Fibroblast of peridontal ligament (primary cell): ENCODE data around the gene USP53.
A peak's percentile ranks its signal among the peaks of the same experiment; 100 is the strongest.
"Not testable (repeated sequence)": the region's sequence is repeated elsewhere in the genome, so short reads cannot be mapped to it uniquely, and the experiment has no call there.

ENCODE experiments used
- DNase-seq: peaks from one replicate; pipeline ENCODE4 v3.0.0-alpha.2; 2010; ENCODE audit errors: extremely low read depth

USP53 gene

GRCh38 chr4:119271361-119272085 lies 59.0 kb downstream of the USP53 start:
- DNase-seq = no peak

- not testable (repeated sequence) for DNase-seq
These were observed 67.0 kb downstream of the USP53 start for GRCh38 chr4:119279541-119279940.

- not testable (repeated sequence) for DNase-seq
These were observed 67.4 kb downstream of the USP53 start for GRCh38 chr4:119279945-119280344.

- no peak for DNase-seq
These were observed 68.9 kb downstream of the USP53 start for GRCh38 chr4:119281393-119281792.

DNA sequence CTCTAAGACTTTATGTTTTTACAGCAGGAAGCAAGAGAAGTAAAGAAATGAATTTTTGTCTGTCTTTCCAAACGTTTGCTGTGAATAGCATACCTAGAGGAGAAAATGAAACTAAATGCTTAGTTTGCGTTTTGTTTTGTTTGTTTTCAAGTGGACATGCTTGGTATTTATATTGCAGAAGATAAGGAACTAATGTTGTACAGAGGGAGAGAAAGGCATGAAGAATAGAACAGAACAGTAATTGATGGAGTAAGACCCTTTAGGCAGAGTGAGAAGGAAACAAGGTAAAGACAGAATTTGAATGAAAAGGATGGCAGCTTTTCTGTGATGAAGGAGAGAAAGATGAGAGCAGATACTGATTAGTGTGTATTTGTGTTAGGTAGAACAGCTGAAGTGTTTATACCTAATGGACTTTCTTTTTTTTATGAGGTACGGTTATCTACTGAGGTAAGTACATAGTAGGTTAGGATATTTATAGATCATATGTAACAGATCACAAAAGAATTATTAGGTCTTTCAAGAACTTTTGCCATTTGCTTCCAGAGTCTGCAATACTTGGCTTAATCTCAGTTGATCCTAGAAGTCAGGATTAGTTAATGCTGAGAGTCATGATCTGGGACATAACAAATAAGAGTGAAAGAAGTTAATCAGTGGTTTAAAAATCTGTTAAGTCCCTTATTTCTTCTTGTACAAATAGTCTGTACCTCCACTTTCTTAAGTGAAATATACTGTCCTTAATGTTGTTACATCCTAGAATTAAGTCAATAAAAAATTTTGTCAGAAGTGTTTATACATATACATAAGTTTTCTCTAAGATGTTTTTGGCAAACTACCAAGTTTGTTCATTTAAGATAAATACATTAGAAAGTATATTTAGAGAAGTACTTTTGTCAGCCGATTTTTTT lies 72.6 kb downstream of the USP53 start:
- peak; percentile 61 for DNase-seq

DNA sequence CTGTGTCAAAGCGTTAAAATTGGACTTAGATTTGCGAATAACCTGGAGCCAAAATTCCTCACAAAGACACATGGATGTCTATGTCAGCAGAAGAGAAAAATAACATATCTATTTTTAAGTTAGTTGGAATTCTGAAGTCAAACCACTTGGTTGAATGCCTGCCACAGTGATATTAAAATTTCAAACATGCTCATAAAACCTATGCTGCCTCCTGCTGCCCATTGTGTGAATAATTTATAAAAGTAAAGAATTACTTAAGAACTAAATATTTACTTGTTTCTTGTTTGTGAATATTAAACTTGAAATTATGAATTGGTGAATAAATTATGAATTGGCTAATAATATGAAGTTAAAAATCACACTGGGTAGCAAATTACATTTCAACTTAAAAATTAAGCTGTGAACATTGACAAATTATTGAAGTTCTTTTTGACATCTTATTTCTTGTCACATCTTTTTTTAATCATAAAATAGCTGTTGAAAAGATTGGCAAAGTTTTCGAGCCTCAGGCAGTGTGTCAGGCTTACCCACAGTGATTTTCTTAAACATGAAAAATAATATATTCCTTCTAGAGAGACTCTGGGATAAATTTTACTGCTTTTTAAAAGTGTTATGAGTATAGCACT lies 74.0 kb downstream of the USP53 start:
- peak; percentile 97 for DNase-seq

DNA sequence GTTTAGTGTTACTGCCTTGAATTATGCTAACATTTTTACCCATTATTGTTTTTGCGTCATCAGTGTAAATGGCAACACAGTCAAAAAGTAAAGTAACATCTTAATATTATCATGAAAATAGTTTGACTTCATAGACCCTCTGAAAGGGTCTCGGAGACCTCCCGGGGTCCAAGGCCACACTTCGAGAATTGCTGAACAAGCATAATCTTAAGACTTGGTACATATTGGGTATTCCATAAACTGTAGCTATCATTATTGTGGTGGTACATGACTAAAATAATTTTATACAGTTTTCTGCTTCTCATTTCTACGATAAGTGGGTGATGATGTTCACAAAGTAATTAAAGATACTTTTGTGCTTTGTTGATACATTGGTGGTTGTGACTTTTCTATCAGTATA lies 76.8 kb downstream of the USP53 start:
- no peak for DNase-seq

DNA sequence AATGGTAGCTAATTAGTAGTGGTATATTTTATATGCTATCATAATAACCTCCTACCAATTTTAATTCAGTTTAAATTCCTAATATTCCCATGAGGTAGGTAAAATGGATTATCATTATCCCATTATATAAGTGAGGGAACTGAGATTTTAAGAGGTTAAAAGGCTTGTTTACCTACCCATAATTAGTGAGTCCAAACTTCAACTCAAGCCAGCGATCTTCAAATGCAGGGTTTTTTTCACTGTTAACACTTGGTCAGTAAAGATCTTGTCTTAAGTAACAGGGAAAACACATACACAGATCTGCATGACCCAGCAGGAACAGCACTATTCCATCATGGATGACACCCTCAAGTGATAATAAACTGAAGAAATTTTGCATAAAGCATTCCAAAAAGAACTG lies 78.1 kb downstream of the USP53 start:
- DNase-seq = no peak

DNA sequence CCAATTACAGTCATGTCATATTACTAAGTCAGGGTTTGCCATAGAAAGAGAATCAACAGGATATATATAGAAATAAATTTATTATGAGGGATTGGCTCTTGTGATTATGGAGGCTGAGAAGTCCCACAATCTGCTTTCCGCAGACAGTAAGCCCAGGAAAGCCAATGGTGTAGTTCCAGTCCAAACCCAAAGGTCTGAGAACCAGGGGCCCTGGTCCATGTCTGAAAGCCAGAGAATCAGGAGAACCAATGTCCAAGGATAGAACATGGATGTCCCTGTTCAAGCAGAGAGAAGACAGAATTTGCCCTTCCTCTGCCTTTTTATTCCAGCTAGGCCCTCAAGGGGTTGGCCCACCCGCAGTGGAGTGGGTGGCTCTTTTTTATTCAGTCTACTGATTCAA lies 83.8 kb downstream of the USP53 start:
- no peak for DNase-seq

DNA sequence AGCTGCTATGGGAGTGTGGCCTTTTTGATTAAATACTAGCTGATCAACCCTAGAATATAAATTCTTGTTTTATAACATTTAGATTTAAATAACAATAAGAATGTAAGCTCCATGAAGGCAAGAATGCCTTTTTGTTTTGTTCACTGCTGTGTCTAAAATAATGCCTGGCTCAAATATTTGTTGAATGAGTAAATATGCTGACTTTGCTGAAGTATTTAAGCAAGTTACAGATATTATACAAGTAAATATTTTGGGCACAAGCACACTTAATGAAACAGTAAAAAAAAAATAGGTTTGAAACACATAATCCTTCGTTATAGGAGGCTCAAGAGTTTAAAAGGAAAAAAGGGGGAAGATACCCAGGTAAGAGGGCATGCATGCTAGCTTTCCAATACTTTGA lies 85.3 kb downstream of the USP53 start:
- DNase-seq = no peak

DNA sequence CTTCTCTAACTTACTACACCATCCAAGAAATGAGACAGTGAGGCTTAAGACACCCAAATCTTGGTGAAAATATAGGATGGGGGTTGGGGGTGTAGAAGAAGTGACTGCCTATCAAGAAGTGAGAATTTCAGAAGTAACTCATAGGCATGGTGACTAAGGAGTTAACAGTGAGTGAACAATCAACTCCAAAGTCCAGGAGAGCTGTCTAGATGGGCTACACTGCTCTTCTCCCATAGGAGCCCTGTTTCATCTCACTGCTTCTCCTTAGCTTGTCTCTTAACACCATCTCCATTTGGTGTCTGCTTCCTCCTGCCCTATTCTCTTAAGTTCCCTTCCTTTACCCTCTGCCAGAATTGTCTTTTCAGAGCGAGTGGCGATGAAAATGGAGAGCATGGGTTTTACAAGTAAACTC lies 86.8 kb downstream of the USP53 start:
- DNase-seq = peak; percentile 40

DNA sequence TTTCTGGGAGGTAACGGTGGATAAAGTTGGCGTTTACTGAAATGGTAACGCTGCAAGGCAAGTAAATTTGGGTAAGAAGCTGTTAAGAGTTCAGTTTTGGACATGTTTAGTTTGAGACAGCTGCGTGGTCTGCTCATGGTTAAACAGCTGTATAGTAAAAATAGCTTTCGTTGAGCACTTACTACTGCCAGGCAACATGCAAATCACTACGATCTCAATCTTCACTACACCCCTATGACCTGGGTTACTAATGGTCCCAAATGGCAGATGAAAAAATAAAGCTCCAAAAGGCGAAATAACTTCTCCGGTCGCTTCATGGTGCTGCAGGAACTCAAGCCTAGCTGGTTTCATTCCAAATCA lies 87.2 kb downstream of the USP53 start:
- DNase-seq = no peak

DNA sequence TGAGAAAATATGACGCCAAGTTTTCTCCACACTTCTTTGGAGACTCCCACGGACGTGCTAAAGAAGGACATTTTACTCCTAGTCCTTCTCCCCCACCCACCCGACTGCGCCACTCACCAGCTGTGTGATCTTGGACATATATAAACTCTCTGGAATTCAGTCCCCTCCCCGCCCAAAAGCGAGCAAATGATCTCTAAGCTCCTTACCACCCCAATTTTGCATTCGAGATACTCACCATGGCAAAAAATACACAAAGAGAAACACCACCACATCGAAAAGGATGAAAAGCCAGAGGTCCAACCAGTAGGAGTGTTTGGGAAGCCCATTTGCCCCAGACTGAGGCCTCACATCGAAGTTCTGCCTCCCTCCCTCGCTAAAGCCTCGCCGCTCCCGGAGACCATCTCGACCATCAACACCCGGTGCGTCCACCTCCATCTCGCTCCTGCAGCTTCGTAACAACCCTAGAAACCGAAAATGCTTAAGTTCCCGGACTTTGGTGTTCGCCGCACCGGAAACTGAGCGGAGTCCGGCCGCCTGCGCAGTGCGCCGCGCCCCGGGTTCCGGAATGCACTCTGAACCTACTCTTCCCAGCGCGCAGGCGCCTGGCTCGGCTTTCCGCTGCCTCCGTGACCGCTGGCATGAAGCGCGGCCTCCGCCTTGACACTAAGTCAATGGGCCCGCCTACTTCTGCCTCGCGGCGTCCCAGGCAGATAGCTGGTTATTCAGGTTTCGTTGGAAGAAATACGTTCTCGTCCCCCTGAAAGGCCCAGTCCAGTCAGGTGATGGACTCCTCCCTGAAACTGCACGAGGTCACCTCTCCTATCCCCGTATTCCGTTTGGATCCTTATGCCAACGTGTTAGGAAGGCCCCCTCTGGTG lies 87.8 kb downstream of the USP53 start:
- peak; percentile 90 for DNase-seq

DNA sequence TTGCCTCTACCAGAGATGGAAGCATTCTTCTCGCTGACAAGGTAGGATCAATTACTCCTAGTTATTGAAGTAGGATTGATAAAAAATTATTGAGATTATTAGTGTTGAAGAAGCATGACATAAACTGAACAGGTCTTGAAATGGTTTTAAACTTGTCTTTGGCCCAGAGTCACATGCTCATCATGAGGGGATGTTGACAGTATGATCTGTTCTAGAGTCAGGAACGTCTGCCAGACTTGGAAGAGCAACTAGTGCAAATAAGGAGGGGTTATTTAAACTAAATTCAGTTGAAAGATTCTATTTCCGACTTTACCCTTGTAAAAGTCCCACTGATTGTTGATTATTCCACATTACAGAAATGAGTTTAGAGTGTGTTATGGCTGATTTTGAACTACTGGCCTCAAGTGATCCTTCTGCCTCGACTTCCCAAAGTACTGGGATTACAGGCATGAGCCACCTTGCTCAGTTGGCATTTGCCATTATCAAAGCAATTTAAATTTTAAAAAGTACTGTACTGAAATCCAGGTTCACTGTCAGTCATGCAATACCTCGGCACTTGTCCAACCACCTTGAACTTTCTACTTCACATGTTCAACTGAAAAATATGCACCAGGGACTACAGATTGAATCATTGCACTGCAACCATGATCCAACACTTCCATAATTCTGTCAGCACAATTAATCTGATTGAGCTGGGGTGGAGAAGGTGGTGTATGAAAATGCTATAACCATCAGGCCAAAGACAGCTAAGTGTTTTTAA lies 89.7 kb downstream of the USP53 start:
- no peak for DNase-seq

GRCh38 chr4:119303587-119304305 lies 91.2 kb downstream of the USP53 start:
- DNase-seq = no peak

- no peak for DNase-seq
These were observed 91.9 kb downstream of the USP53 start for GRCh38 chr4:119304431-119304830.

DNA sequence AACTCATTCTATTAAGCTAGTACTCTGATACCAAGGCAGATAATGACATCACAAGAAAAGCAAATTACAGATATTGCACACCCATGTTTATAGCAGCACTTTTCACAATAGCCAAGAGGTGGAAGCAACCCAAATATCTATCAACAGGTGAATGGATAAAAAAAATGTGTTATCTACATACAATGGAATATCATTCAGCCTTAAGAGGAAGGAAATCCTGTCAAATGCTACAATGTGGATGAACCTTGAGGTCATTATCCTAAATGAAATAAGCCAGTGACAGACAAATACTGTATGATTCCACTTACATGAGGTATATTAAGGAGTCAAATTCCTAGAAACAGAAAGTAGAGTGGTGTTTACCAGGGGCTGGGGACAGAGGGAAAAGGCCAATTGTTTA lies 95.1 kb downstream of the USP53 start:
- DNase-seq = no peak

GRCh38 chr4:119310826-119311225 lies 98.3 kb downstream of the USP53 start:
- peak; percentile 52 for DNase-seq

- DNase-seq = no peak
These were observed 100.7 kb downstream of the USP53 start for GRCh38 chr4:119313237-119313636.

DNA sequence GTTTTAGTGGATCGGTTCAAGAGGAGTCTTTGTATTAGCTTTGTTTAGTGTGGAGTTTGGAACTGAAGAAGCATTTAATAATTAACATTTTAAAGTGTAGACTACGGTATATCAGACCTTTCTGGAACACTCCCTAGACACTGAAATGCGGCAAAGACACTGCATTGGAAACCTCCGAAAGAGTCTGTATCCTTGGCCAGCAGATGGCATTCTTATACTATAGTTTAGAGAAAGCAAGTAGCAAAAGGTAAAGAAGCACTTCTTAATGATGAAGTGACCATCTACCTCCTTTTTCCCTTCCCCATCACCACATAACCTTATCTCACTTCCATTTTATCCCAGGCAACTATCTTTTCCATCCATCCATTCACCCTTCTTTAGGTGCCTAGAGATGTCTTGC lies 101.8 kb downstream of the USP53 start:
- DNase-seq = peak; percentile 79
